ENCODE data around the gene TLK2.

The TLK2 gene

DNA sequence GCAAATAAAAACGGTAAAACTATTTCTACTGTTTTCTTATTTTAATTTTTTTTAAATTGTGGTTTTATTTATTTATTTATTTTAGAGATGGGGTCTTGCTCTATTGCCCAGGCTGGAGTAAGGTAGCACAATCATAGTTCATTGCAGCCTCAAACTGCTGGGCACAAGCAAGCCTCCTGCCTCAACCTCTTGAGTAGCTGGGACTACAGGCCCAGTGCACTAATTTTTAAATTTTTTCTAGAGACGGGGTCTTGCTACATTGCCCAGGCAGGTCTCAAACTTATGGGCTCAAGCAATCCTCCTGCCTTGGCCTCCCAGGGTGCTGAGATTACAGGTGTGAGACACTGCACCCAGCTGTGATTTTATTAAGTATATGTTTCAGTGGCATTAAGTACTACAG is 102.3 kb downstream of the TLK2 start:
- H3K36me3 ChIP-seq (replicated peaks; ENCODE audit: insufficient read depth, low read length) = peaks cover 9% of the 10 kb centered on the region; the same call in 1 of the 2 replicates
- H3K27me3 ChIP-seq (replicated peaks; ENCODE audit: insufficient read depth, low read length) = no peaks in the 10 kb centered on the region
- H3K4me1 ChIP-seq (ENCODE audit: low read length) = no peaks in the 10 kb centered on the region
- H3K9me3 ChIP-seq (replicated peaks; ENCODE audit: insufficient read depth, low read length) = no peaks in the 10 kb centered on the region
- no peak overlapping the region for H3K4me3 ChIP-seq (ENCODE audit: low read length)
- no peaks in the 10 kb centered on the region for H3K79me2 ChIP-seq (ENCODE audit: low read length)
- H3K9ac ChIP-seq (ENCODE audit: low read length) = no peak overlapping the region
- H3F3A ChIP-seq (ENCODE audit: insufficient read depth, low read length) = no peaks in the 10 kb centered on the region
- TF ChIP-seq EZH2phosphoT487 (IDR thresholded peaks at IDR 0.05; ENCODE audit: low read length) (no peak), EZH2 (optimal IDR thresholded peaks at IDR 0.05; ENCODE audit: low read depth, low read length) (no peak)
- TF ChIP-seq, protein P1, sequence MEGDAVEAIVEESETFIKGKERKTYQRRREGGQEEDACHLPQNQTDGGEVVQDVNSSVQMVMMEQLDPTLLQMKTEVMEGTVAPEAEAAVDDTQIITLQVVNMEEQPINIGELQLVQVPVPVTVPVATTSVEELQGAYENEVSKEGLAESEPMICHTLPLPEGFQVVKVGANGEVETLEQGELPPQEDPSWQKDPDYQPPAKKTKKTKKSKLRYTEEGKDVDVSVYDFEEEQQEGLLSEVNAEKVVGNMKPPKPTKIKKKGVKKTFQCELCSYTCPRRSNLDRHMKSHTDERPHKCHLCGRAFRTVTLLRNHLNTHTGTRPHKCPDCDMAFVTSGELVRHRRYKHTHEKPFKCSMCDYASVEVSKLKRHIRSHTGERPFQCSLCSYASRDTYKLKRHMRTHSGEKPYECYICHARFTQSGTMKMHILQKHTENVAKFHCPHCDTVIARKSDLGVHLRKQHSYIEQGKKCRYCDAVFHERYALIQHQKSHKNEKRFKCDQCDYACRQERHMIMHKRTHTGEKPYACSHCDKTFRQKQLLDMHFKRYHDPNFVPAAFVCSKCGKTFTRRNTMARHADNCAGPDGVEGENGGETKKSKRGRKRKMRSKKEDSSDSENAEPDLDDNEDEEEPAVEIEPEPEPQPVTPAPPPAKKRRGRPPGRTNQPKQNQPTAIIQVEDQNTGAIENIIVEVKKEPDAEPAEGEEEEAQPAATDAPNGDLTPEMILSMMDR (IDR thresholded peaks at IDR 0.05; ENCODE audit: low read length) = no peak
- H4K20me1 ChIP-seq (ENCODE audit: insufficient read depth, low read length) = no peaks in the 10 kb centered on the region
- no peak for DNase-seq
- H3K4me2 ChIP-seq (ENCODE audit: low read depth, low read length) = no peak overlapping the region
- no peak overlapping the region for H3K27ac ChIP-seq (ENCODE audit: low read length)
- no peak overlapping the region for H2AFZ ChIP-seq (ENCODE audit: low read length)
- H3K9me2 ChIP-seq (replicated peaks; ENCODE audit: insufficient read depth, low read length) = no peaks in the 10 kb centered on the region

DNA sequence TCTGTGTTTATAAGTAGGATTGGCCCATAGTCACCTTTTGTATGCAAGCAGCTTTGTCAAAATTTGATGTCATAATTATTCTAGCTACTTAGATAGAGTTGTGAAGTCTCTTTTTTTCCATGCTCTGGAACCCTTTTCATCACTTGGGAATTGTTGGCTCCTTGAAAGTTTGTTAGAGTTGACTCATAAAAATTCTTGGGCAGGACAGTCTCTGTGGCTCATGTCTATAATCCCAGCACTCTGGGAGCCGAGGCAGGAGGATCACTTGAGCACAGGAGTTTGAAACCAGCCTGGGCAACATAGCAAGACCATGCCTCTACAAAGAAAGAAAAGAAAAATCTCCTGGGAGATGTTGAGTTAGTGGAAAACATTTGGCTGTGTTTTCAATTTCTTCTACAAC is 103.1 kb downstream of the TLK2 start:
- H3K9ac ChIP-seq (ENCODE audit: low read length) = no peak overlapping the region
- no peaks in the 10 kb centered on the region for H4K20me1 ChIP-seq (ENCODE audit: insufficient read depth, low read length)
- no peaks in the 10 kb centered on the region for H3K27me3 ChIP-seq (replicated peaks; ENCODE audit: insufficient read depth, low read length)
- H3K9me2 ChIP-seq (replicated peaks; ENCODE audit: insufficient read depth, low read length) = no peaks in the 10 kb centered on the region
- H3K79me2 ChIP-seq (ENCODE audit: low read length) = no peaks in the 10 kb centered on the region
- H3K9me3 ChIP-seq (replicated peaks; ENCODE audit: insufficient read depth, low read length) = no peaks in the 10 kb centered on the region
- no peak for DNase-seq
- H3K27ac ChIP-seq (ENCODE audit: low read length) = no peak overlapping the region
- H3K4me2 ChIP-seq (ENCODE audit: low read depth, low read length) = no peak overlapping the region
- H3F3A ChIP-seq (ENCODE audit: insufficient read depth, low read length) = no peaks in the 10 kb centered on the region
- H3K4me3 ChIP-seq (ENCODE audit: low read length) = no peak overlapping the region
- peaks cover 9% of the 10 kb centered on the region; the same call in 1 of the 2 replicates for H3K36me3 ChIP-seq (replicated peaks; ENCODE audit: insufficient read depth, low read length)
- TF ChIP-seq EZH2phosphoT487 (IDR thresholded peaks at IDR 0.05; ENCODE audit: low read length) (no peak), EZH2 (optimal IDR thresholded peaks at IDR 0.05; ENCODE audit: low read depth, low read length) (no peak)
- TF ChIP-seq, protein P1 (IDR thresholded peaks at IDR 0.05; ENCODE audit: low read length) = no peak
- no peak overlapping the region for H2AFZ ChIP-seq (ENCODE audit: low read length)
- no peaks in the 10 kb centered on the region for H3K4me1 ChIP-seq (ENCODE audit: low read length)

DNA sequence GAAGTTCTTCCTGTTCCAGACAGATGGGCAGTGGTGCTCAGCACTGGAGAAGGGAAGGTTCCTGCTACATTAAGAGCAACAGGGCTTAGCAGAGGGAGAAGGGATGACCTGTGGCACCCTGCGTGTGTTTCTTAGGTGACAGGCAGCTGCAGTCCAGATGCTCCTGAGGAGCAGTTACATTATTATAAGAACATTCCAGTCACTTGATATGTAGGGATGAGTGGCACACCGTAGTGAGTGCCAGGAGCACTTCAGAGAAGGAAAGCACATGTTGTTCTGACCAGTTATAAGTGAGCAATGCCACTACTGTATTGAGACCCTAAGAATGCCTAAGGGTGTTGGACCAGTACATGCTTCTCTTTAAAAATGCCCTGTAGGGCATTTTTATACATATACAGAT is 108.9 kb downstream of the TLK2 start:
- no peaks in the 10 kb centered on the region for H3K9me2 ChIP-seq (replicated peaks; ENCODE audit: insufficient read depth, low read length)
- no peak overlapping the region for H3K9ac ChIP-seq (ENCODE audit: low read length)
- DNase-seq = no peak
- no peaks in the 10 kb centered on the region for H4K20me1 ChIP-seq (ENCODE audit: insufficient read depth, low read length)
- TF ChIP-seq, protein P1 (IDR thresholded peaks at IDR 0.05; ENCODE audit: low read length) = no peak
- TF ChIP-seq EZH2 (optimal IDR thresholded peaks at IDR 0.05; ENCODE audit: low read depth, low read length) = no peak
- no peak for TF ChIP-seq EZH2phosphoT487 (IDR thresholded peaks at IDR 0.05; ENCODE audit: low read length)
- H3K27ac ChIP-seq (ENCODE audit: low read length) = no peak overlapping the region
- H3K4me3 ChIP-seq (ENCODE audit: low read length) = no peak overlapping the region
- H3K4me2 ChIP-seq (ENCODE audit: low read depth, low read length) = no peak overlapping the region
- peaks cover 3% of the 10 kb centered on the region for H3K36me3 ChIP-seq (replicated peaks; ENCODE audit: insufficient read depth, low read length)
- no peaks in the 10 kb centered on the region for H3F3A ChIP-seq (ENCODE audit: insufficient read depth, low read length)
- no peaks in the 10 kb centered on the region for H3K4me1 ChIP-seq (ENCODE audit: low read length)
- no peaks in the 10 kb centered on the region for H3K9me3 ChIP-seq (replicated peaks; ENCODE audit: insufficient read depth, low read length)
- no peaks in the 10 kb centered on the region for H3K79me2 ChIP-seq (ENCODE audit: low read length)
- no peak overlapping the region for H2AFZ ChIP-seq (ENCODE audit: low read length)
- H3K27me3 ChIP-seq (replicated peaks; ENCODE audit: insufficient read depth, low read length) = no peaks in the 10 kb centered on the region
